Measurements from ENCODE around the gene KLF7.

KLF7 gene

DNA sequence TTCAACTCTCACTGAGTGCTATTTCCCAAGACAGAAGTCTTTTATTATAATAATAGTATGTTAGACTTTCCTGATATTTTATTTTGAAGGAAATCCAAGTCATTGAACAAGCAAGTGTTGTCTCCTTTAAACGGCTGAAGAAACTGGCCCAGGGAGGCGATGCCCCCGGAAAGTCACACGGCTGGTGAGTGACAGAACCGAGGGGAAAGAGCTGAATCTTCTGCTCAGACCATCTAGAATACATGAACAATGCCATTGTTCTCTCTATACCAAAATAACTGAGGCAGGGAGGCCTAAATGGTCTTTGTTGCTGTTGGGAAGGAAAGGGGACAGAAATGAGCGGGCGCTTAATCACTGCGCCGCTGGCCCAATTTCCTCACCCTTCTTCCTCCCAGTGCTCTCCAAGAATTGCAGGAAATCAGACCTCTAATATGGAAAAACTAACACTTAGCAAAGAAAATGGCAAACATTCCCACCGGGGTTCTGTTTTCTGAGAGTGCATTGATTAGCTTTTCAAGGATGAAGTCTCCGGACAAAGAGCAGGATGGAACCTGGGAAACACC lies 101.5 kb downstream of the KLF7 start:
- no peak overlapping the region for H3K27ac ChIP-seq
- no peak overlapping the region for H3K4me3 ChIP-seq
- no peaks in the 10 kb centered on the region for H3K9me3 ChIP-seq
- no peak for DNase-seq
- no peaks in the 10 kb centered on the region for H3K27me3 ChIP-seq
- H3K36me3 ChIP-seq, result no peaks in the 10 kb centered on the region
- TF ChIP-seq, protein P1, sequence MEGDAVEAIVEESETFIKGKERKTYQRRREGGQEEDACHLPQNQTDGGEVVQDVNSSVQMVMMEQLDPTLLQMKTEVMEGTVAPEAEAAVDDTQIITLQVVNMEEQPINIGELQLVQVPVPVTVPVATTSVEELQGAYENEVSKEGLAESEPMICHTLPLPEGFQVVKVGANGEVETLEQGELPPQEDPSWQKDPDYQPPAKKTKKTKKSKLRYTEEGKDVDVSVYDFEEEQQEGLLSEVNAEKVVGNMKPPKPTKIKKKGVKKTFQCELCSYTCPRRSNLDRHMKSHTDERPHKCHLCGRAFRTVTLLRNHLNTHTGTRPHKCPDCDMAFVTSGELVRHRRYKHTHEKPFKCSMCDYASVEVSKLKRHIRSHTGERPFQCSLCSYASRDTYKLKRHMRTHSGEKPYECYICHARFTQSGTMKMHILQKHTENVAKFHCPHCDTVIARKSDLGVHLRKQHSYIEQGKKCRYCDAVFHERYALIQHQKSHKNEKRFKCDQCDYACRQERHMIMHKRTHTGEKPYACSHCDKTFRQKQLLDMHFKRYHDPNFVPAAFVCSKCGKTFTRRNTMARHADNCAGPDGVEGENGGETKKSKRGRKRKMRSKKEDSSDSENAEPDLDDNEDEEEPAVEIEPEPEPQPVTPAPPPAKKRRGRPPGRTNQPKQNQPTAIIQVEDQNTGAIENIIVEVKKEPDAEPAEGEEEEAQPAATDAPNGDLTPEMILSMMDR (IDR thresholded peaks at IDR 0.05), result no peak
- peaks cover 0 to 13% (median 6%) of the 10 kb centered on the region in 4 donors for H3K4me1 ChIP-seq
- intact Hi-C loops (cut with DNase I; ENCODE audit: low total_unique reads), result no loop called here

DNA sequence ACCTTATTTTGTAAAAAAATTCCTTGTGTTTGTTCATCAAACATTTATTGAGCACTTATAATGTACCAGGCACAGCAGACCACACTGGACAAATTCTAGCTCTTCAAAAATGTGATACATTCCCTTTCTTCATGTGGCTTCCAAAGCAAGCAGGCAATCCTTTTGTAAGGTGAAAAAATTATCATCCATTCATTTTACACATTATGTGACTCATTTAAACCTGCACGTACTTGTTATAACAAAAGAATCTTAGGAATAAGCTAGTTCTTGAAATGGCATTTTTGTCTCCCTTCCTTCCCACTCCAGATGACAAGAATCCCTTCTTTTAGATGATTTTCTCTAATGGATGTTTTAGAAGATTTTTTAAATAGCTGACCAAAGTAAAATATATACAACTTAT lies 104.6 kb downstream of the KLF7 start:
- Histone ChIP-seq H3K4me1 (peaks cover 0 to 4% (median 1%) of the 10 kb centered on the region in 4 donors), H3K27ac (no peak overlapping the region), H3K36me3 (no peaks in the 10 kb centered on the region), H3K4me3 (no peak overlapping the region), H3K9me3 (no peaks in the 10 kb centered on the region), H3K27me3 (no peaks in the 10 kb centered on the region)
- TF ChIP-seq, protein P1 (IDR thresholded peaks at IDR 0.05), result no peak
- intact Hi-C loops (cut with DNase I; ENCODE audit: low total_unique reads), result no loop called here
- no peak for DNase-seq

DNA sequence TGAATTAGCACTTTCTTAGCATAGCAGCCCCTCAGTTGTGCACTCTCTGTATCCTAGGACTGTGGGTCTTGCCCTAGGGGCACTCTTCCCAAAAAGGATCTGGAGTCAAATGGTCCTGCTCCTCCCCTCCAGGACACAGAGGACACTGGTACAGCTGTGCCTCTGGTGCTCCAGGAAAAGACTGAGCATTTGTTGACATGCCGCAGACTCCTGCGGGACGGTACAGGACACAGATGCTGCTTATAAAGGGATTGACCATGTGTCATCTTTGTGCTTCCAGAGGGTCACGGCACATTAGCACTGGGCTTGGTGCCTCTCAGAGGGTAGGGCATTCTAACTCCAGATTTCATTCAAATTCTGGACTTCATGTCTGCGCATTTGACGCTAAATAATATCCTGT lies 110.5 kb downstream of the KLF7 start:
- H3K4me3 ChIP-seq, result no peak overlapping the region
- no peaks in the 10 kb centered on the region for H3K27me3 ChIP-seq
- H3K27ac ChIP-seq, result no peak overlapping the region
- intact Hi-C loops (cut with DNase I; ENCODE audit: low total_unique reads), result no loop called here
- TF ChIP-seq, protein P1 (IDR thresholded peaks at IDR 0.05), result no peak
- DNase-seq, result no peak
- no peaks in the 10 kb centered on the region for H3K36me3 ChIP-seq
- no peaks in the 10 kb centered on the region for H3K4me1 ChIP-seq
- H3K9me3 ChIP-seq, result no peaks in the 10 kb centered on the region

DNA sequence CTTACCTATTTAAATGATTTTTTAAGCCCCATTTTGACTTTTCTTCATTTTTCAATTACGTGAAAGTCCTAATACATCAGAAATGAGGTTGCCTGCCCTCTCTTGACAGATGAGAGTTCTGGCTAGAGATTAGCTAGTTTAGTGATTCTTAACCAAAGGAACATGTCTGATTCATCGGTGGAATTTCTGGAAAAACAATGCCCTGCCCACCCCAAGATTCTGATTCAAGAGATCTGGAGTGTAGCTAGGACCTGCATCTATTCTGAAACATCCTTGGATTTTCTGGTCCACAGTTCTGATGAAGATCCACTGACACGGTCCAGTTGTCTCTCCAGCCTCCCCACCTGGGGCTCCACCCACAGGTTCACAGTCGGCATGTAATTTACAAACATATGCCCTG lies 111.2 kb downstream of the KLF7 start:
- no peaks in the 10 kb centered on the region for H3K36me3 ChIP-seq
- intact Hi-C loops (cut with DNase I; ENCODE audit: low total_unique reads), result no loop called here
- DNase-seq, result no peak
- no peaks in the 10 kb centered on the region for H3K4me1 ChIP-seq
- no peaks in the 10 kb centered on the region for H3K27me3 ChIP-seq
- H3K4me3 ChIP-seq, result no peak overlapping the region
- TF ChIP-seq, protein P1 (IDR thresholded peaks at IDR 0.05), result no peak
- H3K27ac ChIP-seq, result no peak overlapping the region
- no peaks in the 10 kb centered on the region for H3K9me3 ChIP-seq

DNA sequence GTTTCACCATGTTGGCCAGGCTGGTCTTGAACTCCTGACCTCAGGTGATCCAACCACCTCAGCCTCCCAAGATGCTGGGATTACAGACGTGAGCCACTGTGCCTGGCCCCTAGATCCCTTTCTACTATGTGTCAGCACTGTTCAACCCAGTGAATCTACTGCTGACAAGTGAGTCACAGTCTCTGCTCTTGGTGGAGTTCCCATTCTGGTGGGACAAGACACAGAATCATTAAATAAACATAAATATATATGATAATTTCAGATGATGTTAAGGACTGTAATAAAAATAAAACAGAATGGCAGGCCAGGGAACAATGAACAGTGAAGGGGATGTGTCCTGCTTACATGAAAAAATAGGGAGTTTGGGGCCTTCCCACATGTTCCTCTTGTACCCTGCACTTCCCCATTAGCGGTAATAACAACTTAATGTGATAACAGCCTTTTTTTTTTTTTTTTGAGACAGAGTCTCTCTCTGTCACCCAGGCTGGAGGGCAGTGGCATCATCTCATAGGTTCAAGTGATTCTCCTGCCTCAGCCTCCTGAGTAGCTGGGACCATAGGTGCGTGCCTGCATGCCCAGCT lies 114.3 kb downstream of the KLF7 start:
- H3K4me3 ChIP-seq, result no peak overlapping the region
- no peak for DNase-seq
- H3K36me3 ChIP-seq, result no peaks in the 10 kb centered on the region
- intact Hi-C loops (cut with DNase I; ENCODE audit: low total_unique reads), result no loop called here
- H3K27ac ChIP-seq, result no peak overlapping the region
- H3K9me3 ChIP-seq, result no peaks in the 10 kb centered on the region
- H3K27me3 ChIP-seq, result no peaks in the 10 kb centered on the region
- TF ChIP-seq, protein P1 (IDR thresholded peaks at IDR 0.05), result no peak
- peaks cover 0 to 25% (median 13%) of the 10 kb centered on the region in 4 donors for H3K4me1 ChIP-seq
